HG02943 (cell line): ENCODE data around the gene PTP4A2.

Experiments used
- ATAC-seq: cut with Tn5 transposase; IDR thresholded peaks from one replicate; pipeline ENCODE4 v1.9.1; 2021; ENCODE audit warnings: mild to moderate bottlenecking, low read depth, moderate library complexity; ENCODE audit not compliant: unreplicated experiment

Gene PTP4A2

GRCh38 chr1:31867546-31867945, 70.6 kb downstream of the PTP4A2 start:
- ATAC-seq = no peak

- ATAC-seq = no peak
Measured at GRCh38 chr1:31866450-31867032, 71.6 kb downstream of the PTP4A2 start.

GRCh38 chr1:31865728-31866449, 72.3 kb downstream of the PTP4A2 start:
- no peak for ATAC-seq

GRCh38 chr1:31862071-31862470, 76.1 kb downstream of the PTP4A2 start:
- no peak for ATAC-seq

GRCh38 chr1:31861346-31861745, 76.8 kb downstream of the PTP4A2 start:
- ATAC-seq = no peak

GRCh38 chr1:31860581-31860980, 77.6 kb downstream of the PTP4A2 start:
- ATAC-seq = no peak

GRCh38 chr1:31859719-31860118, 78.4 kb downstream of the PTP4A2 start:
- no peak for ATAC-seq

GRCh38 chr1:31859044-31859443, 79.1 kb downstream of the PTP4A2 start:
- ATAC-seq = no peak

- ATAC-seq = no peak
Measured at GRCh38 chr1:31857863-31858262, 80.3 kb downstream of the PTP4A2 start.
